HCT116 (cell line): ENCODE results near the gene ZC3H12D. TPM values are rescaled to one million over a fixed set of nuclear protein-coding genes. Genes with fewer than 3 reads are reported as not detected.

Source experiments
- ATAC-seq: fragments of 200-7000 bp; cut with Tn5 transposase; 2 replicates; pipeline ENCODE4 v1.9.1; 2020; ENCODE audit warnings: mild to moderate bottlenecking, moderate library complexity
- BruUV-seq: library from RNA; stranded (reverse); fragments of 400-500 nt; replicated peaks from 2 replicates; lab custom pipeline; 2021; lab: Mats Ljungman, UMichigan
- CTCF ChIA-PET: fragments of 300-600 bp; sonication (Branson Sonifier 250); formaldehyde crosslinking; loops from one replicate; lab custom pipeline; 2021; ENCODE audit warnings: antibody characterized with exemption; lab: Charles Lee
- POLR2A ChIA-PET: fragments of 300-600, 350-600 bp; sonication (Branson Sonifier 250); formaldehyde crosslinking; loops from one replicate; lab custom pipeline; 2021; ENCODE audit warnings: antibody characterized with exemption; lab: Charles Lee
- RAD21 ChIA-PET, 2 experiments: fragments of 300-600 bp; sonication (Branson Sonifier 250); formaldehyde crosslinking; loops; one replicate each; lab custom pipeline; 2023; ENCODE audit warnings: low total read pairs in 2 of 2; ENCODE audit not compliant: uncharacterized antibody in 2 of 2, unreplicated experiment in 2 of 2, low non-redundant PET in 1 of 2; lab: Charles Lee
- DNase-seq: peaks from one replicate; pipeline ENCODE4 v3.0.0-alpha.2; 2010; ENCODE audit warnings: low read depth, low spot score
- H2AFZ ChIP-seq: fragments of 200-600 bp; shearing (Covaris generic), sonication (generic); 2 replicates; pipeline ENCODE4 v1.6.1; 2017; ENCODE audit warnings: low read depth, mixed run types, mixed read lengths, antibody characterized with exemption, low read length; ENCODE audit not compliant: poor library complexity, severe bottlenecking
- H3K27ac ChIP-seq: 2 replicates; pipeline ENCODE4 v1.5.1; 2012; ENCODE audit warnings: low read depth, low read length
- H3K27me3 ChIP-seq: fragments of 200-600 bp; sonication (generic); 2 replicates; pipeline ENCODE4 v1.6.1; 2016; ENCODE audit warnings: mixed run types, low read length, mixed read lengths; ENCODE audit not compliant: insufficient read depth
- H3K36me3 ChIP-seq, 2 experiments: fragments of 200-500 bp in 1 of 2; fragments of 200-600 bp in 1 of 2; sonication (Bioruptor generic) in 1 of 2; sonication (generic) in 1 of 2; 2 replicates each; pipeline versions ENCODE4 v1.5.1 to v1.6.1; 2014 to 2016; ENCODE audit warnings: low read length in 2 of 2, inconsistent platforms in 1 of 2, mixed read lengths in 1 of 2, mixed run types in 1 of 2; ENCODE audit not compliant: insufficient read depth in 2 of 2, control insufficient read depth in 1 of 2
- H3K4me1 ChIP-seq, 2 experiments: fragments of 200-600 bp in 1 of 2; sonication (generic) in 1 of 2; 2 replicates each; pipeline versions ENCODE4 v1.5.1 to v1.6.1; 2012 to 2017; ENCODE audit warnings: low read length in 2 of 2, inconsistent platforms in 1 of 2, mild to moderate bottlenecking in 1 of 2, mixed read lengths in 1 of 2, mixed run types in 1 of 2, moderate library complexity in 1 of 2; ENCODE audit not compliant: insufficient read depth in 2 of 2, control insufficient read depth in 1 of 2
- H3K4me2 ChIP-seq: fragments of 200-600 bp; sonication (generic); 2 replicates; pipeline ENCODE4 v1.6.1; 2017; ENCODE audit warnings: mixed run types, low read length, mixed read lengths
- H3K4me3 ChIP-seq, 2 experiments: fragments of 200-600 bp in 1 of 2; sonication (generic) in 1 of 2; replicated peaks in 1 of 2; 2 replicates each; pipeline ENCODE4 v1.5.1; 2011 to 2016; ENCODE audit warnings: low read length in 2 of 2, control low read depth in 1 of 2, low read depth in 1 of 2, mild to moderate bottlenecking in 1 of 2, mixed read lengths in 1 of 2, mixed run types in 1 of 2
- H3K79me2 ChIP-seq: fragments of 200-600 bp; sonication (generic); 2 replicates; pipeline ENCODE4 v1.6.1; 2017; ENCODE audit warnings: mild to moderate bottlenecking, mixed run types, low read length, moderate library complexity, mixed read lengths; ENCODE audit not compliant: insufficient read depth
- H3K9ac ChIP-seq: fragments of 200-600 bp; sonication (generic); 2 replicates; pipeline ENCODE4 v1.6.1; 2016; ENCODE audit warnings: low read length, mixed read lengths
- H3K9me2 ChIP-seq: fragments of 200-600 bp; sonication (generic), shearing (Covaris generic); 2 replicates; pipeline ENCODE4 v1.6.1; 2017; ENCODE audit warnings: mixed run types, mild to moderate bottlenecking, moderate library complexity; ENCODE audit not compliant: insufficient read depth
- H3K9me3 ChIP-seq, 2 experiments: fragments of 200-500 bp in 1 of 2; fragments of 200-600 bp in 1 of 2; sonication (Bioruptor generic) in 1 of 2; sonication (generic) in 1 of 2; 2 replicates each; pipeline ENCODE4 v1.6.1; 2014 to 2017; ENCODE audit warnings: low read length in 2 of 2, mixed read lengths in 2 of 2, inconsistent platforms in 1 of 2, low read depth in 1 of 2, mild to moderate bottlenecking in 1 of 2, mixed run types in 1 of 2, moderate library complexity in 1 of 2; ENCODE audit not compliant: control insufficient read depth in 1 of 2, insufficient read depth in 1 of 2
- H4K20me1 ChIP-seq: fragments of 200-600 bp; sonication (generic), shearing (Covaris generic); 2 replicates; pipeline ENCODE4 v1.6.1; 2017; ENCODE audit warnings: mixed run types, mild to moderate bottlenecking, moderate library complexity; ENCODE audit not compliant: insufficient read depth
- CBX3 ChIP-seq: IDR thresholded peaks from 2 replicates; pipeline ENCODE4 v1.6.1; 2012; ENCODE audit warnings: low read depth
- EGR1 ChIP-seq: IDR thresholded peaks from 2 replicates; pipeline ENCODE4 v1.6.1; 2012; ENCODE audit warnings: low read depth
- ELF1 ChIP-seq: IDR thresholded peaks from 2 replicates; pipeline ENCODE4 v1.6.1; 2012; ENCODE audit warnings: low read depth, borderline replicate concordance
- EZH2 ChIP-seq: fragments of 200-600 bp; sonication (generic); IDR thresholded peaks from 2 replicates; pipeline ENCODE4 v1.6.1; 2017; ENCODE audit warnings: antibody characterized with exemption, mixed run types
- EZH2phosphoT487 ChIP-seq: fragments of 200-600 bp; IDR thresholded peaks from 2 replicates; pipeline ENCODE4 v1.6.1; 2018; ENCODE audit warnings: antibody characterized with exemption, borderline replicate concordance
- JUND ChIP-seq: IDR thresholded peaks from 2 replicates; pipeline ENCODE4 v1.6.1; 2012
- POLR2AphosphoS5 ChIP-seq: IDR thresholded peaks from 2 replicates; pipeline ENCODE4 v1.6.1; 2011; ENCODE audit warnings: mild to moderate bottlenecking, low read depth, low read length, moderate library complexity
- SP1 ChIP-seq: IDR thresholded peaks from 2 replicates; pipeline ENCODE4 v1.6.1; 2012; ENCODE audit warnings: low read depth
- SRF ChIP-seq: IDR thresholded peaks from 2 replicates; pipeline ENCODE4 v1.6.1; 2012; ENCODE audit warnings: low read depth
- TCF7L2 ChIP-seq: IDR thresholded peaks from 2 replicates; pipeline ENCODE4 v1.7.0; 2011; ENCODE audit warnings: borderline replicate concordance, inconsistent platforms; ENCODE audit not compliant: insufficient read depth, insufficient read length; ENCODE audit errors: extremely low read depth
- YY1 ChIP-seq: IDR thresholded peaks from 2 replicates; pipeline ENCODE4 v1.6.1; 2011; ENCODE audit warnings: low read length, low read depth, moderate library complexity, mild to moderate bottlenecking; ENCODE audit not compliant: insufficient replicate concordance; ENCODE audit errors: extremely low read depth
- ZFX ChIP-seq: fragments of 450-650 bp; IDR thresholded peaks from 2 replicates; pipeline ENCODE4 v1.6.1; 2017
- intact Hi-C: fragments of 100-400 bp; cut with micrococcal nuclease; formaldehyde crosslinking; loops from 2 replicates; pipeline ENCODE4 v1.10.0; 2022
- total RNA-seq: library from RNA; stranded (reverse); gene quantifications from one replicate; pipeline ENCODE4 v1.2.1, GENCODE V29; 2021; ENCODE audit not compliant: unreplicated experiment
- TF ChIP-seq, protein P1 (sequence below): IDR thresholded peaks from 2 replicates; pipeline ENCODE4 v1.6.1; 2012; ENCODE audit warnings: low read depth
- TF ChIP-seq, protein P2 (sequence below): IDR thresholded peaks from 2 replicates; pipeline ENCODE4 v1.6.1; 2012
- TF ChIP-seq, protein P3 (sequence below), 3 experiments: fragments of 200-600 bp in 1 of 3; sonication (generic) in 1 of 3; IDR thresholded peaks in 2 of 3; conservative IDR thresholded peaks in 1 of 3; 2 replicates each; pipeline ENCODE4 v1.5.1; 2012 to 2017; ENCODE audit warnings: low read depth in 2 of 3, low read length in 2 of 3, antibody characterized with exemption in 1 of 3, borderline replicate concordance in 1 of 3, control low read depth in 1 of 3, mild to moderate bottlenecking in 1 of 3, mixed read lengths in 1 of 3, mixed run types in 1 of 3, moderate library complexity in 1 of 3; ENCODE audit not compliant: insufficient read depth in 1 of 3

Gene ZC3H12D
- total RNA-seq, 1 experiment from 2014 or later: 0.30 TPM

DNA sequence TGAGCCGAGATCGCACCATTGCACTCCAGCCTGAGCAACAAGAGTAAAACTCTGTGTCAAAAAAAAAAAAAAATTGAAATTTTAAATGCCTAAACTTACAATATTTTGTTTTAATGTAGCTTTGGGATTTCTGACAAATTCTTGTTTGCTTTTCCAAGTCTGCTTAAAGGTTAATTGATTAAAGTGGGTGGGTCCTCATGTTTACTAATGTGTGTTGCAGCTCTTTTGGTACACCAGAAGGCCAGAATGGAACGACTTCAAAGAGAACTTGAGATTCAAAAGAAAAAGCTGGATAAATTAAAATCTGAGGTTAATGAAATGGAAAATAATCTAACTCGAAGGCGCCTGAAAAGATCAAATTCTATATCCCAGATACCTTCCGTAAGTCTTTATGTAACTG is 87.4 kb downstream of the ZC3H12D start:
- Histone ChIP-seq H3K27me3 (no peaks in the 10 kb centered on the region), H3K36me3 (peaks cover 15 to 23% of the 10 kb centered on the region in 2 experiments), H2AFZ (no peak overlapping the region), H3K9me2 (no peaks in the 10 kb centered on the region), H3K4me3 (no peak overlapping the region), H3K9ac (no peak overlapping the region), H3K27ac (no peak overlapping the region), H3K4me2 (no peak overlapping the region), H4K20me1 (no peaks in the 10 kb centered on the region), H3K4me1 (no peaks in the 10 kb centered on the region), H3K9me3 (no peaks in the 10 kb centered on the region), H3K79me2 (peaks cover 32% of the 10 kb centered on the region)
- BruUV-seq: no TSS peak
- ATAC-seq: no peak
- TF ChIP-seq TCF7L2: no peak
- TF ChIP-seq CBX3: no peak
- TF ChIP-seq, protein P1, sequence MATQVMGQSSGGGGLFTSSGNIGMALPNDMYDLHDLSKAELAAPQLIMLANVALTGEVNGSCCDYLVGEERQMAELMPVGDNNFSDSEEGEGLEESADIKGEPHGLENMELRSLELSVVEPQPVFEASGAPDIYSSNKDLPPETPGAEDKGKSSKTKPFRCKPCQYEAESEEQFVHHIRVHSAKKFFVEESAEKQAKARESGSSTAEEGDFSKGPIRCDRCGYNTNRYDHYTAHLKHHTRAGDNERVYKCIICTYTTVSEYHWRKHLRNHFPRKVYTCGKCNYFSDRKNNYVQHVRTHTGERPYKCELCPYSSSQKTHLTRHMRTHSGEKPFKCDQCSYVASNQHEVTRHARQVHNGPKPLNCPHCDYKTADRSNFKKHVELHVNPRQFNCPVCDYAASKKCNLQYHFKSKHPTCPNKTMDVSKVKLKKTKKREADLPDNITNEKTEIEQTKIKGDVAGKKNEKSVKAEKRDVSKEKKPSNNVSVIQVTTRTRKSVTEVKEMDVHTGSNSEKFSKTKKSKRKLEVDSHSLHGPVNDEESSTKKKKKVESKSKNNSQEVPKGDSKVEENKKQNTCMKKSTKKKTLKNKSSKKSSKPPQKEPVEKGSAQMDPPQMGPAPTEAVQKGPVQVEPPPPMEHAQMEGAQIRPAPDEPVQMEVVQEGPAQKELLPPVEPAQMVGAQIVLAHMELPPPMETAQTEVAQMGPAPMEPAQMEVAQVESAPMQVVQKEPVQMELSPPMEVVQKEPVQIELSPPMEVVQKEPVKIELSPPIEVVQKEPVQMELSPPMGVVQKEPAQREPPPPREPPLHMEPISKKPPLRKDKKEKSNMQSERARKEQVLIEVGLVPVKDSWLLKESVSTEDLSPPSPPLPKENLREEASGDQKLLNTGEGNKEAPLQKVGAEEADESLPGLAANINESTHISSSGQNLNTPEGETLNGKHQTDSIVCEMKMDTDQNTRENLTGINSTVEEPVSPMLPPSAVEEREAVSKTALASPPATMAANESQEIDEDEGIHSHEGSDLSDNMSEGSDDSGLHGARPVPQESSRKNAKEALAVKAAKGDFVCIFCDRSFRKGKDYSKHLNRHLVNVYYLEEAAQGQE: no peak
- no peak for TF ChIP-seq EZH2phosphoT487
- no peak for TF ChIP-seq SP1
- no peak for TF ChIP-seq ELF1
- TF ChIP-seq, protein P2, sequence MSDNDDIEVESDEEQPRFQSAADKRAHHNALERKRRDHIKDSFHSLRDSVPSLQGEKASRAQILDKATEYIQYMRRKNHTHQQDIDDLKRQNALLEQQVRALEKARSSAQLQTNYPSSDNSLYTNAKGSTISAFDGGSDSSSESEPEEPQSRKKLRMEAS: no peak
- TF ChIP-seq EZH2: no peak
- TF ChIP-seq POLR2AphosphoS5: no peak
- TF ChIP-seq SRF: no peak
- no peak for TF ChIP-seq JUND
- TF ChIP-seq EGR1: no peak
- TF ChIP-seq YY1: no peak
- TF ChIP-seq, protein P3, sequence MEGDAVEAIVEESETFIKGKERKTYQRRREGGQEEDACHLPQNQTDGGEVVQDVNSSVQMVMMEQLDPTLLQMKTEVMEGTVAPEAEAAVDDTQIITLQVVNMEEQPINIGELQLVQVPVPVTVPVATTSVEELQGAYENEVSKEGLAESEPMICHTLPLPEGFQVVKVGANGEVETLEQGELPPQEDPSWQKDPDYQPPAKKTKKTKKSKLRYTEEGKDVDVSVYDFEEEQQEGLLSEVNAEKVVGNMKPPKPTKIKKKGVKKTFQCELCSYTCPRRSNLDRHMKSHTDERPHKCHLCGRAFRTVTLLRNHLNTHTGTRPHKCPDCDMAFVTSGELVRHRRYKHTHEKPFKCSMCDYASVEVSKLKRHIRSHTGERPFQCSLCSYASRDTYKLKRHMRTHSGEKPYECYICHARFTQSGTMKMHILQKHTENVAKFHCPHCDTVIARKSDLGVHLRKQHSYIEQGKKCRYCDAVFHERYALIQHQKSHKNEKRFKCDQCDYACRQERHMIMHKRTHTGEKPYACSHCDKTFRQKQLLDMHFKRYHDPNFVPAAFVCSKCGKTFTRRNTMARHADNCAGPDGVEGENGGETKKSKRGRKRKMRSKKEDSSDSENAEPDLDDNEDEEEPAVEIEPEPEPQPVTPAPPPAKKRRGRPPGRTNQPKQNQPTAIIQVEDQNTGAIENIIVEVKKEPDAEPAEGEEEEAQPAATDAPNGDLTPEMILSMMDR (IDR thresholded peaks at IDR 0.05 in 2 of 3, conservative IDR thresholded peaks at IDR 0.05 in 1 of 3; ENCODE audit: borderline replicate concordance in 1 of 3, insufficient read depth in 1 of 3, low read depth in 2 of 3, low read length in 2 of 3): no peak
- no peak for TF ChIP-seq ZFX
- ChIA-PET RAD21 (no interaction called here), CTCF (no interaction called here), POLR2A (no interaction called here)
- intact Hi-C loops: no loop called here
- DNase-seq: no peak
